HCT116 (cell line): Measurements from ENCODE around the gene TGFBR1. TPM values are rescaled to one million over a fixed set of nuclear protein-coding genes. Genes with fewer than 3 reads are reported as not detected.

Experiments
- ATAC-seq: fragments of 200-7000 bp; cut with Tn5 transposase; 2 replicates; pipeline ENCODE4 v1.9.1; 2020; ENCODE audit warnings: mild to moderate bottlenecking, moderate library complexity
- BruUV-seq: library from RNA; stranded (reverse); fragments of 400-500 nt; replicated peaks from 2 replicates; lab custom pipeline; 2021; lab: Mats Ljungman, UMichigan
- CTCF ChIA-PET: fragments of 300-600 bp; sonication (Branson Sonifier 250); formaldehyde crosslinking; loops from one replicate; lab custom pipeline; 2021; ENCODE audit warnings: antibody characterized with exemption; lab: Charles Lee
- POLR2A ChIA-PET: fragments of 300-600, 350-600 bp; sonication (Branson Sonifier 250); formaldehyde crosslinking; loops from one replicate; lab custom pipeline; 2021; ENCODE audit warnings: antibody characterized with exemption; lab: Charles Lee
- RAD21 ChIA-PET, 2 experiments: fragments of 300-600 bp; sonication (Branson Sonifier 250); formaldehyde crosslinking; loops; one replicate each; lab custom pipeline; 2023; ENCODE audit warnings: low total read pairs in 2 of 2; ENCODE audit not compliant: uncharacterized antibody in 2 of 2, unreplicated experiment in 2 of 2, low non-redundant PET in 1 of 2; lab: Charles Lee
- DNase-seq: peaks from one replicate; pipeline ENCODE4 v3.0.0-alpha.2; 2010; ENCODE audit warnings: low read depth, low spot score
- H2AFZ ChIP-seq: fragments of 200-600 bp; shearing (Covaris generic), sonication (generic); 2 replicates; pipeline ENCODE4 v1.6.1; 2017; ENCODE audit warnings: low read depth, mixed run types, mixed read lengths, antibody characterized with exemption, low read length; ENCODE audit not compliant: poor library complexity, severe bottlenecking
- H3K27ac ChIP-seq: 2 replicates; pipeline ENCODE4 v1.5.1; 2012; ENCODE audit warnings: low read depth, low read length
- H3K27me3 ChIP-seq: fragments of 200-600 bp; sonication (generic); 2 replicates; pipeline ENCODE4 v1.6.1; 2016; ENCODE audit warnings: mixed run types, low read length, mixed read lengths; ENCODE audit not compliant: insufficient read depth
- H3K36me3 ChIP-seq, 2 experiments: fragments of 200-500 bp in 1 of 2; fragments of 200-600 bp in 1 of 2; sonication (Bioruptor generic) in 1 of 2; sonication (generic) in 1 of 2; 2 replicates each; pipeline versions ENCODE4 v1.5.1 to v1.6.1; 2014 to 2016; ENCODE audit warnings: low read length in 2 of 2, inconsistent platforms in 1 of 2, mixed read lengths in 1 of 2, mixed run types in 1 of 2; ENCODE audit not compliant: insufficient read depth in 2 of 2, control insufficient read depth in 1 of 2
- H3K4me1 ChIP-seq, 2 experiments: fragments of 200-600 bp in 1 of 2; sonication (generic) in 1 of 2; 2 replicates each; pipeline versions ENCODE4 v1.5.1 to v1.6.1; 2012 to 2017; ENCODE audit warnings: low read length in 2 of 2, inconsistent platforms in 1 of 2, mild to moderate bottlenecking in 1 of 2, mixed read lengths in 1 of 2, mixed run types in 1 of 2, moderate library complexity in 1 of 2; ENCODE audit not compliant: insufficient read depth in 2 of 2, control insufficient read depth in 1 of 2
- H3K4me2 ChIP-seq: fragments of 200-600 bp; sonication (generic); 2 replicates; pipeline ENCODE4 v1.6.1; 2017; ENCODE audit warnings: mixed run types, low read length, mixed read lengths
- H3K4me3 ChIP-seq, 2 experiments: fragments of 200-600 bp in 1 of 2; sonication (generic) in 1 of 2; replicated peaks in 1 of 2; 2 replicates each; pipeline ENCODE4 v1.5.1; 2011 to 2016; ENCODE audit warnings: low read length in 2 of 2, control low read depth in 1 of 2, low read depth in 1 of 2, mild to moderate bottlenecking in 1 of 2, mixed read lengths in 1 of 2, mixed run types in 1 of 2
- H3K79me2 ChIP-seq: fragments of 200-600 bp; sonication (generic); 2 replicates; pipeline ENCODE4 v1.6.1; 2017; ENCODE audit warnings: mild to moderate bottlenecking, mixed run types, low read length, moderate library complexity, mixed read lengths; ENCODE audit not compliant: insufficient read depth
- H3K9ac ChIP-seq: fragments of 200-600 bp; sonication (generic); 2 replicates; pipeline ENCODE4 v1.6.1; 2016; ENCODE audit warnings: low read length, mixed read lengths
- H3K9me2 ChIP-seq: fragments of 200-600 bp; sonication (generic), shearing (Covaris generic); 2 replicates; pipeline ENCODE4 v1.6.1; 2017; ENCODE audit warnings: mixed run types, mild to moderate bottlenecking, moderate library complexity; ENCODE audit not compliant: insufficient read depth
- H3K9me3 ChIP-seq, 2 experiments: fragments of 200-500 bp in 1 of 2; fragments of 200-600 bp in 1 of 2; sonication (Bioruptor generic) in 1 of 2; sonication (generic) in 1 of 2; 2 replicates each; pipeline ENCODE4 v1.6.1; 2014 to 2017; ENCODE audit warnings: low read length in 2 of 2, mixed read lengths in 2 of 2, inconsistent platforms in 1 of 2, low read depth in 1 of 2, mild to moderate bottlenecking in 1 of 2, mixed run types in 1 of 2, moderate library complexity in 1 of 2; ENCODE audit not compliant: control insufficient read depth in 1 of 2, insufficient read depth in 1 of 2
- H4K20me1 ChIP-seq: fragments of 200-600 bp; sonication (generic), shearing (Covaris generic); 2 replicates; pipeline ENCODE4 v1.6.1; 2017; ENCODE audit warnings: mixed run types, mild to moderate bottlenecking, moderate library complexity; ENCODE audit not compliant: insufficient read depth
- CEBPB ChIP-seq: IDR thresholded peaks from 2 replicates; pipeline ENCODE4 v1.6.1; 2012; ENCODE audit warnings: low read depth
- ELF1 ChIP-seq: IDR thresholded peaks from 2 replicates; pipeline ENCODE4 v1.6.1; 2012; ENCODE audit warnings: low read depth, borderline replicate concordance
- EZH2 ChIP-seq: fragments of 200-600 bp; sonication (generic); IDR thresholded peaks from 2 replicates; pipeline ENCODE4 v1.6.1; 2017; ENCODE audit warnings: antibody characterized with exemption, mixed run types
- FOSL1 ChIP-seq: IDR thresholded peaks from 2 replicates; pipeline ENCODE4 v1.6.1; 2012; ENCODE audit warnings: low read depth
- POLR2AphosphoS5 ChIP-seq: IDR thresholded peaks from 2 replicates; pipeline ENCODE4 v1.6.1; 2011; ENCODE audit warnings: mild to moderate bottlenecking, low read depth, low read length, moderate library complexity
- SIN3A ChIP-seq: IDR thresholded peaks from 2 replicates; pipeline ENCODE4 v1.6.1; 2012; ENCODE audit warnings: low read depth
- YY1 ChIP-seq: IDR thresholded peaks from 2 replicates; pipeline ENCODE4 v1.6.1; 2011; ENCODE audit warnings: low read length, low read depth, moderate library complexity, mild to moderate bottlenecking; ENCODE audit not compliant: insufficient replicate concordance; ENCODE audit errors: extremely low read depth
- intact Hi-C: fragments of 100-400 bp; cut with micrococcal nuclease; formaldehyde crosslinking; loops from 2 replicates; pipeline ENCODE4 v1.10.0; 2022
- total RNA-seq: library from RNA; stranded (reverse); gene quantifications from one replicate; pipeline ENCODE4 v1.2.1, GENCODE V29; 2021; ENCODE audit not compliant: unreplicated experiment
- TF ChIP-seq, protein P1 (sequence below): IDR thresholded peaks from 2 replicates; pipeline ENCODE4 v1.6.1; 2012

The TGFBR1 gene
- total RNA-seq, 1 experiment from 2014 or later = 26.6 TPM

DNA sequence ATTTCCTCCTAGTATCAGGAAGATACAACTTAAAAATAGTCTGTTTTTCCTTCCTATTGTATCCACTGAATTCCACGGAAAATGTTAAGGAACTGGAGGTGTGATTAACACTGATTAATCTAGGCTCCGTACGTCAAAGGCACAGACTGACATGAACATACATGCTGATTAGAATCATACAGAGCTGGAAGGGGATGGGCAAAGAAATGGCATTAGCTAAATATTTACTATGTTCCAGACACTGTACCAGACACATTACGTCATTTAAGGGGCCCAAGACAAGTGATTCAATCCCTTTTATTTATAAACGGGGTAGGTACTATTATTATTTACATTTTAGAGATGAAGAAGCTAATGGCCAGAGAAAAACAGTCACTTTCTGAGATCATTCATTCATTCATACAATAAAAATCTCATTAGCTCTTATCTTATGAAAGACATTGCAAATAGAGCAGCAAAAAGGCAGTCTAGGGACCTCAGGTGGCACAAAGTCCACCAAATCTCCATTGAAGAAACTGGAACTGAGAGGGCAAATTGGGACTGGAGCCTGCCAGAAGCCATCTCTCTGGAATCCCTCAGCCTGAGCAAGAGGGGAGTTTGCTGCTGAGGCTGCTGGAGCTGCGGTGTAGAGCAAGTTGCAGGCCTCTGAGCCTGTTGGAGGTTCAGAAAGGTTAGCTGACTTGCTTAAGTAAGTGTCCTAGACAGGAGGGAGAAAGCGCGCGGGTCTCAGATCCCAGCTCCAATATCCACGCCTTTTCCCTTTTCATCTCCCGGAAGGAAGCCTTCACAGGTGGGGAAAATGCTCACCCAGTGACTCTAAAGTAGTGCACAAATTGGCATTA, 1.6 kb upstream of the TGFBR1 start:
- H3K27me3 ChIP-seq = no peaks in the 10 kb centered on the region
- H3K9ac ChIP-seq = no peak overlapping the region
- RAD21 ChIA-PET = no interaction called here
- intact Hi-C loops = no loop called here
- H2AFZ ChIP-seq = no peak overlapping the region
- H3K9me2 ChIP-seq = no peaks in the 10 kb centered on the region
- no peak for DNase-seq
- no peaks in the 10 kb centered on the region for H3K79me2 ChIP-seq
- H3K27ac ChIP-seq = no peak overlapping the region
- CTCF ChIA-PET = no interaction called here
- TF ChIP-seq YY1 = no peak
- no peak for TF ChIP-seq POLR2AphosphoS5
- no peak for TF ChIP-seq ELF1
- no peak for TF ChIP-seq SIN3A
- no peak for TF ChIP-seq CEBPB
- TF ChIP-seq, protein P1, sequence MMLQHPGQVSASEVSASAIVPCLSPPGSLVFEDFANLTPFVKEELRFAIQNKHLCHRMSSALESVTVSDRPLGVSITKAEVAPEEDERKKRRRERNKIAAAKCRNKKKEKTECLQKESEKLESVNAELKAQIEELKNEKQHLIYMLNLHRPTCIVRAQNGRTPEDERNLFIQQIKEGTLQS = no peak
- TF ChIP-seq EZH2 = no peak
- no peak for TF ChIP-seq FOSL1
- TF ChIP-seq, all 23 proteins: peak for 0
- no TSS peak for BruUV-seq
- POLR2A ChIA-PET = interaction anchor here (1.4 kb wide), 1 partner anchor 12 kb away, joined by 3 read pairs; no protein-coding TSS in a partner anchor
- no peak for ATAC-seq
- no peaks in the 10 kb centered on the region for H4K20me1 ChIP-seq
- no peaks in the 10 kb centered on the region for H3K9me3 ChIP-seq
- H3K4me2 ChIP-seq = no peak overlapping the region
- H3K4me1 ChIP-seq = peaks cover 0 to 18% of the 10 kb centered on the region in 2 experiments; a peak in 3 of 4 replicates
- H3K4me3 ChIP-seq = no peak overlapping the region
- no peaks in the 10 kb centered on the region for H3K36me3 ChIP-seq
